GM19043 (cell line): ENCODE results near the gene TNXB.
"Not testable (repeated sequence)": the region's sequence is repeated elsewhere in the genome, so short reads cannot be mapped to it uniquely, and the experiment has no call there.

ENCODE experiments used
- ATAC-seq: cut with Tn5 transposase; IDR thresholded peaks from one replicate; pipeline ENCODE4 v1.9.1; 2021; ENCODE audit warnings: low read depth; ENCODE audit not compliant: unreplicated experiment

Gene TNXB

GRCh38 chr6:32068867-32069266 lies 40.3 kb downstream of the TNXB start:
- ATAC-seq = no peak

GRCh38 chr6:32068315-32068714 lies 40.8 kb downstream of the TNXB start:
- ATAC-seq = not testable (repeated sequence)

GRCh38 chr6:32067521-32067920 lies 41.6 kb downstream of the TNXB start:
- not testable (repeated sequence) for ATAC-seq

GRCh38 chr6:32064706-32065105 lies 44.4 kb downstream of the TNXB start:
- no peak for ATAC-seq

- no peak for ATAC-seq
Measured at GRCh38 chr6:32060966-32061655, 48.0 kb downstream of the TNXB start.

GRCh38 chr6:32058511-32058963 lies 50.6 kb downstream of the TNXB start:
- no peak for ATAC-seq

GRCh38 chr6:32057966-32058365 lies 51.2 kb downstream of the TNXB start:
- no peak for ATAC-seq

- ATAC-seq = no peak
Measured at GRCh38 chr6:32056254-32056653, 52.9 kb downstream of the TNXB start.

GRCh38 chr6:32055756-32056155 lies 53.4 kb downstream of the TNXB start:
- ATAC-seq = not testable (repeated sequence)

- ATAC-seq = not testable (repeated sequence)
Measured at GRCh38 chr6:32053314-32053713, 55.8 kb downstream of the TNXB start.

- not testable (repeated sequence) for ATAC-seq
Measured at GRCh38 chr6:32052626-32053025, 56.5 kb downstream of the TNXB start.

- ATAC-seq = no peak
Measured at GRCh38 chr6:32050562-32050961, 58.6 kb downstream of the TNXB start.

GRCh38 chr6:32049736-32050135 lies 59.4 kb downstream of the TNXB start:
- ATAC-seq = not testable (repeated sequence)

GRCh38 chr6:32049149-32049548 lies 60.0 kb downstream of the TNXB start:
- not testable (repeated sequence) for ATAC-seq

GRCh38 chr6:32047855-32048766 lies 61.0 kb downstream of the TNXB start:
- no peak for ATAC-seq

- ATAC-seq = no peak
Measured at GRCh38 chr6:32047539-32047854, 61.6 kb downstream of the TNXB start.

- no peak for ATAC-seq
Measured at GRCh38 chr6:32047084-32047478, 62.1 kb downstream of the TNXB start.

GRCh38 chr6:32046450-32047083 lies 62.6 kb downstream of the TNXB start:
- ATAC-seq = no peak

- no peak for ATAC-seq
Measured at GRCh38 chr6:32045811-32046449, 63.2 kb downstream of the TNXB start.

- not testable (repeated sequence) for ATAC-seq
Measured at GRCh38 chr6:32044916-32045315, 64.2 kb downstream of the TNXB start.
